Body of pancreas (tissue), 4 donors: ENCODE measurements around the gene GDPD4. TPM values are rescaled to one million over a fixed set of nuclear protein-coding genes. Genes with fewer than 3 reads are reported as not detected.

ENCODE experiments used
- ATAC-seq: fragments of 150-250 bp; one replicate; pipeline ENCODE4 v1.9.1; 2016
- DNase-seq, 4 donors: peaks; one replicate each; pipeline ENCODE4 v3.0.0-alpha.2; 2019
- H3K27ac ChIP-seq, 4 donors: fragments of 200-600 bp; sonication (generic); 1 replicate in 3 of 4; 2 replicates in 1 of 4; pipeline versions ENCODE4 v1.5.1 to v1.6.1; 2016 to 2019; ENCODE audit warnings: mild to moderate bottlenecking in 1 of 4, mixed read lengths in 1 of 4, moderate library complexity in 1 of 4
- H3K27me3 ChIP-seq, 2 donors: fragments of 200-600 bp; sonication (generic); one replicate each; pipeline ENCODE4 v1.6.0; 2016; ENCODE audit warnings: mild to moderate bottlenecking in 1 of 2
- H3K36me3 ChIP-seq, 2 donors: fragments of 200-600 bp; sonication (generic); replicated peaks in 1 of 2; 2 replicates each; pipeline ENCODE4 v1.5.1; 2016; ENCODE audit warnings: low read depth in 2 of 2; ENCODE audit not compliant: insufficient read depth in 1 of 2
- H3K4me1 ChIP-seq: fragments of 200-600 bp; sonication (generic); one replicate; pipeline ENCODE4 v1.6.0; 2016
- H3K4me3 ChIP-seq, 2 donors: fragments of 200-600 bp; sonication (generic); 1 replicate in 1 of 2; 2 replicates in 1 of 2; pipeline ENCODE4 v1.5.1; 2016 to 2019
- H3K9me3 ChIP-seq, 3 donors: fragments of 200-600 bp; sonication (generic); 1 replicate in 2 of 3; 2 replicates in 1 of 3; pipeline ENCODE4 v1.5.1; 2016
- CTCF ChIP-seq, 7 experiments: fragments of 450-650 bp in 4 of 7; fragments of 200-600 bp in 3 of 7; sonication (generic) in 3 of 7; IDR thresholded peaks; one replicate each; pipeline ENCODE4 v1.5.1; 2016 to 2019; ENCODE audit warnings: antibody characterized with exemption in 7 of 7
- POLR2A ChIP-seq, 3 donors: fragments of 450-650 bp; IDR thresholded peaks; one replicate each; pipeline ENCODE4 v1.6.1; 2016; ENCODE audit warnings: antibody characterized with exemption in 3 of 3, mild to moderate bottlenecking in 2 of 3
- WGBS, 2 donors: methylation state at CpG; one replicate each; pipeline ENCODE4 v1.1.5; 2017; 5-methylcytosine and 5-hydroxymethylcytosine counted together
- intact Hi-C: fragments of 100-400 bp; cut with DNase I; formaldehyde crosslinking; loops from one replicate; pipeline ENCODE4 v1.15.1; 2023
- total RNA-seq, 2 donors: library from RNA; depleted of rRNA; stranded (reverse); fragments of >200 nt; gene quantifications; one replicate each; pipeline ENCODE4 v1.1.0, GENCODE V29; 2016

GDPD4 gene
- total RNA-seq, 2 donors from 2014 or later = not detected

DNA sequence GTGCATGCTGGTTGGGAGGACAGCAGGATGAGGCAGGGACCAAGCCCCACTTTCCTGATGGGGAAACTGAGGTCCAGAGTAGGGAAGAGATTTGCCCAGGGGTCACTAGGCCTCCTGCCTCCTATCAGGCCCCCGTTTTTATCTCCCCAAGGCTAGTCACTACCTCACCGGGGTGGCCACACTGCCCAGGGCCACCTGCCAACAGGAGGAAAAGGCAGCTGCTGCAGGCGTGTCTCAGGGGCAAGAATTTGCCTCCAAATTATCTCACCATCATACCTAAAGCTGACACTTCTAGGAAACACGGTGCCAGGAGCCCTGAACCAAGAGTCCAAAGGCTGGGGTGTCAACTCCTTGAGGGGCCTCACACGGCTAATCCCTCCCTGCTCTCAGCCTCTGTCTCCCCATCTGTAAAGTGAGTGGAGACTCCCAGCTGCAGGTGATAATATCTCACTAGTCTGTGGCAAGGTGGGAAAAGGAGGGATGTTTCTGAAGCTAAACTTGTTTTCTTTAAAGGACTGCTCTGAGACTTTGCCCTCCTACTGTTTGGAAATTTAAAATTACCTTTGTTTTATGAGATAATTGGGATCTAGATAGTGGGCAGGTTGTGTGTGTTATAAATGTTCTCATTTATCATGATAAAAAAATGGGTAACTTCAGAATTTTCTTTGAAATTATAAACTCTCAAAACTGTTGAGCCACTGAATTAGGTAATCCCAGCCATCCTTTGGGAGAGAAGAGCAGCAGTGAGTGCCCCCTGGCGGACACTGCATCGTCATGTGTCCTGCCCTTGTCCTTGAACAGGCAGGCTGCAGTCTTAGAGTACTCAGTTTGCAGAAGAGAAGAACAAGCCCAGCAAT lies 113.5 kb downstream of the GDPD4 start:
- no peaks in the 10 kb centered on the region for H3K27me3 ChIP-seq
- no peak overlapping the region for H3K27ac ChIP-seq
- intact Hi-C loops = no loop called here
- no peaks in the 10 kb centered on the region for H3K36me3 ChIP-seq
- no peak overlapping the region for H3K4me3 ChIP-seq
- no peaks in the 10 kb centered on the region for H3K9me3 ChIP-seq
- peaks cover 12% of the 10 kb centered on the region for H3K4me1 ChIP-seq
- TF ChIP-seq CTCF (IDR thresholded peaks at IDR 0.05) (peak; percentile 79 to 93 (median 86)), POLR2A (IDR thresholded peaks at IDR 0.05) (no peak)
- DNase-seq (peak; percentile 88 to 93 (median 88)), ATAC-seq (peak; percentile 66)
- WGBS, 2 donors = 24 to 53% methylated on average over 6 to 7 of the region's 7 CpGs

- ATAC-seq (no peak), DNase-seq (no peak)
- Histone ChIP-seq H3K36me3 (no peaks in the 10 kb centered on the region), H3K27ac (no peak overlapping the region), H3K4me3 (no peak overlapping the region), H3K4me1 (peaks cover 10% of the 10 kb centered on the region), H3K9me3 (no peaks in the 10 kb centered on the region), H3K27me3 (no peaks in the 10 kb centered on the region)
- 80 to 81% methylated on average over 9 of the region's 9 CpGs for WGBS, 2 donors
- intact Hi-C loops = no loop called here
- TF ChIP-seq POLR2A (IDR thresholded peaks at IDR 0.05) = no peak
- TF ChIP-seq CTCF (IDR thresholded peaks at IDR 0.05) = no peak
Observed at GRCh38 chr11:77187111-77187750, 114.3 kb downstream of the GDPD4 start.

DNA sequence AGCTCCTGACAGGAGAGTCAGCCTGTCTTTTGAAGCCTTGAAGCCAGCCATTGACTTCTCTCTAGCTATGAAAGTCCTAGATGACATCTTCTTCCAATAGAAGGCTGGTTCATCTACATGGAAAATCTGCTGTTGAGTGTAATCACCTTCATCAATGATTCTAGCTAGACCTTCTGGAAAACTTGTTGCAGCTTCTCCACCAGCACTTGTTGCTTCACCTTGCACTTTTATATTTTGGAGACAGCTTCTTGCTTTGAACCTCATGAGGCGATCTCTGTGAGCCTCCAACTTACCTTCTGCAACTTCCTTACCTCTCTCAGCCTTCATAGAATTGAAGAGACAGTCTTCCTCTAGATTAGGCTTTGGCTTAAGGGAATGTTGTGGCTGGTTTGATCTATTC lies 115.2 kb downstream of the GDPD4 start:
- intact Hi-C loops = no loop called here
- H3K4me1 ChIP-seq = peaks cover under 1% of the 10 kb centered on the region
- WGBS, 2 donors = 80 to 88% methylated on average over 1 of the region's 1 CpG
- H3K27ac ChIP-seq = no peak overlapping the region
- no peak overlapping the region for H3K4me3 ChIP-seq
- TF ChIP-seq POLR2A (IDR thresholded peaks at IDR 0.05) (no peak), CTCF (IDR thresholded peaks at IDR 0.05) (no peak)
- no peaks in the 10 kb centered on the region for H3K27me3 ChIP-seq
- DNase-seq (no peak), ATAC-seq (no peak)
- no peaks in the 10 kb centered on the region for H3K36me3 ChIP-seq
- no peaks in the 10 kb centered on the region for H3K9me3 ChIP-seq

DNA sequence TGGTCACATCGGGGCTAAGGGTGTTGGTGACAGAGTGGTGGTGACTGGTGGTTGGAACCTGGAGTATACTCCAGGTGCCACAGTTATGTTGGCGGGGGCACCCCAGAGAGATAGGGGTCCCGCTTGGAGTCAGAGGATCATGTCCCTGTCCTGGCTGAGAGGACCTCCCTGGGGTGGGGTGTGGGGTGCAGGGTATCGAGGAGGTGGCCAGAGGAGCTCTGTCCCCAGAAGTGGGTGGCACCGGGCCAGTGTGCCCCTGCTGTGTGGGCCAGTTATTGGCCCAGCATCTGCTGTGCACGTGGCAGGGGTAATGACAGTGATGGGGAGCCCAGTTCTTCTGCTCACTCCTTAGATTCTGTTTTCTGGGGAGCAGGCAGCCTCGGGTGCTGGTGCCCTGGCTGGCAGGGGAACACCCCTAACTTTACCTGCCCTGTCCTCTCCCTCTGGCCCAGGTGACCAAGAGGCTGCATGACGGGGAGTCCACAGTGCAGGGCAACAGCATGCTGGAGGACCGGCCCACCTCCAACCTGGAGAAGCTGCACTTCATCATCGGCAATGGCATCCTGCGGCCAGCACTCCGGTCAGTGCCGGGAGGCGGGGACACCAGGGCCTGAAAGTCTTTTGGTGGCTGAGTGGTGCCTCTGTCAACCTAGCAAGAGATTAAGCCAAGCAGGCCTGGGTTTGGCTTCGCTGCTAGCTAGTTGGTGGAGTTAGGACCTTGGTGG lies 117.2 kb downstream of the GDPD4 start:
- TF ChIP-seq CTCF (IDR thresholded peaks at IDR 0.05) (no peak), POLR2A (IDR thresholded peaks at IDR 0.05) (no peak)
- DNase-seq = no peak
- Histone ChIP-seq H3K4me3 (no peak overlapping the region), H3K27ac (no peak overlapping the region), H3K27me3 (no peaks in the 10 kb centered on the region), H3K36me3 (no peaks in the 10 kb centered on the region), H3K4me1 (no peaks in the 10 kb centered on the region), H3K9me3 (no peaks in the 10 kb centered on the region)
- WGBS, 2 donors = 77 to 88% methylated on average over 3 to 14 of the region's 15 CpGs
- intact Hi-C loops = loop anchor here (5.0 kb wide), 1 partner anchor 62 kb away; no protein-coding TSS in a partner anchor
- ATAC-seq = no peak
